GM12865 (cell line): ENCODE measurements around the gene COL9A1.
A peak's percentile ranks its signal among the peaks of the same experiment; 100 is the strongest.

Source experiments
- DNase-seq: peaks from one replicate; pipeline ENCODE4 v3.0.0; 2010; ENCODE audit warnings: low read depth
- H3K4me3 ChIP-seq: 2 replicates; pipeline ENCODE4 v1.5.1; 2011; ENCODE audit warnings: mild to moderate bottlenecking, low read depth, low read length, control low read depth
- CTCF ChIP-seq: IDR thresholded peaks from 2 replicates; pipeline ENCODE4 v1.5.1; 2011; ENCODE audit warnings: low read length, control low read depth, low read depth, inconsistent platforms; ENCODE audit not compliant: insufficient read depth; ENCODE audit errors: missing control alignments

COL9A1 gene

GRCh38 chr6:70221715-70222438 lies 81.0 kb downstream of the COL9A1 start:
- H3K4me3 ChIP-seq, result no peak overlapping the region
- no peak for TF ChIP-seq CTCF

DNA sequence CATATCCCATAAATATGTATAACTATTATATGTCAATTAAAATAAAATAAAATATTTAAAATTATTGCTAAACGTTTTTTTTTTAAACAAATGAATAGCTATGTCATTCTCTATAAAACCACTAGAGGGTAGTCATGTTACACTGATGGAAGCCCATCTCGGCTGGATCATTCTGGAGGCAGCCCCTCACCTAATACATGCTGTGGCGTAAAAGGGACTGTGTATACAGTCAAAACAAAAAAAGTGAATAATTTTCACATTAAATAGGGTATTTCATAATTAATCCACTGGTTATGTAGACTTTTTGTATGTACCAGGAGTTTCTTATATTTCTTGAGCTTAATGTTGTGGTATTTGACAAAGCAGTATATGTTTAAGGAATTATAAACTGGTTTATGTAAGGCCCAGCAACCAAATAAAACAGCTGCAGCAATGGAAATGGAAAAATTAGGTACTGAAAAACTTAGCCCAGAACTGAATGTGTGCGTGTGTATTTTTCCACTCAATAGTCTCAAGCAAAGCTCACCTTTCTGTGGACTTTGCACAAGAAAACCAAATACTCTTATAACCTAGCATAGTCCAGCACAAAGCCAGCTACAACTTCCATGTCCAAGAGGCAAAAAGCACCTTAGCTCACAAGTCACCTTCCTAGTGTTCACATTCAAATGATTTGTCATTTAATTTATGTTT lies 81.7 kb downstream of the COL9A1 start:
- DNase-seq, result peak; percentile 23

More at GRCh38 chr6:70221715-70222438, 81.0 kb downstream of the COL9A1 start:
- no peak for DNase-seq

GRCh38 chr6:70219943-70220613 lies 82.8 kb downstream of the COL9A1 start:
- TF ChIP-seq CTCF, result no peak
- DNase-seq, result no peak
- H3K4me3 ChIP-seq, result no peak overlapping the region

More for the DNA sequence above, 81.7 kb downstream of the COL9A1 start:
- H3K4me3 ChIP-seq, result no peak overlapping the region
- peak; percentile 50 for TF ChIP-seq CTCF

DNA sequence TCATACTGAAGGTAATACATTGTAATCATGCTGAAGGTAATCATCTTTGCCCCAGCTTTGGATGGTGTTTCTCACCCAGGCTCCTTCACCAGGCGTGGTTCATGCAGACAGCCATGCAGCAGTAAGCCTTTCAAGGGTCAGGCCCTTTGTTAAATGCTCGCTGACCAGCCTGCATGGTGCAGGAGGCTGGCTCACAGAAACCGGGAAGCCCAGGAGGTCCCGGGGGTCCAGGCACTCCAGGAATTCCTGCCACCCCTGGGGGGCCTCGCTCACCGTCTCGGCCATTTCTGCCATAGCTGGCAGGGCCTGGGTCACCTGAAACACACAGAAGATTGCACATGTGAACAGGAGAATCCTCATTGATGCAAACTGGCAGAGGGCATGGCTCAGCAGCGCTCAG lies 86.1 kb downstream of the COL9A1 start:
- no peak overlapping the region for H3K4me3 ChIP-seq
- DNase-seq, result no peak
- no peak for TF ChIP-seq CTCF

- no peak overlapping the region for H3K4me3 ChIP-seq
- TF ChIP-seq CTCF, result no peak
- no peak for DNase-seq
These were observed 87.3 kb downstream of the COL9A1 start for GRCh38 chr6:70215460-70216108.

DNA sequence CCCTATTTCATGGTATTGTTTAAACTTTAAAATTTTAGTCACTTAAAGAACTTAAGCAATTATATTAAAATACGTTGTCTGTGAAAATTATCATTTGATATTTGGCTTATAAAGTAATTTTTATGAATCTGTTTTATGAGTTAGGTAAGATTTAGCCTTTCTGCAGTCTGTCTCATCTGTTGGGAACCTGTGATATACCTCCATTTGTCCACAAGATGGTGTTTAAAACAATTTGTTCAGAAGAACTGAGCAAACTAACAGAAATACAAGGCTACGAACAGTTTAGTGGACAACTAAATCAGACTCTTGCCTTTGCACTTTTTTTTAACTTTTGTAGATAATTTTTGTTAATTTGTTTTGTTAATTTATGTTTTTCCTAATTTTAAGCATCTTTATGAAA lies 92.4 kb downstream of the COL9A1 start:
- TF ChIP-seq CTCF, result peak; percentile 3
- DNase-seq, result no peak
- H3K4me3 ChIP-seq, result no peak overlapping the region
